22Rv1 (cell line): ENCODE results near the gene ART5.

Experiments
- ZFX ChIP-seq: fragments of 450-650 bp; IDR thresholded peaks from 2 replicates; pipeline ENCODE4 v1.6.1; 2017; ENCODE audit warnings: antibody characterized with exemption, borderline replicate concordance
- TF ChIP-seq, protein P1 (sequence below): fragments of 450-650 bp; IDR thresholded peaks from 2 replicates; pipeline ENCODE4 v1.5.1; 2017; ENCODE audit warnings: mild to moderate bottlenecking

DNA sequence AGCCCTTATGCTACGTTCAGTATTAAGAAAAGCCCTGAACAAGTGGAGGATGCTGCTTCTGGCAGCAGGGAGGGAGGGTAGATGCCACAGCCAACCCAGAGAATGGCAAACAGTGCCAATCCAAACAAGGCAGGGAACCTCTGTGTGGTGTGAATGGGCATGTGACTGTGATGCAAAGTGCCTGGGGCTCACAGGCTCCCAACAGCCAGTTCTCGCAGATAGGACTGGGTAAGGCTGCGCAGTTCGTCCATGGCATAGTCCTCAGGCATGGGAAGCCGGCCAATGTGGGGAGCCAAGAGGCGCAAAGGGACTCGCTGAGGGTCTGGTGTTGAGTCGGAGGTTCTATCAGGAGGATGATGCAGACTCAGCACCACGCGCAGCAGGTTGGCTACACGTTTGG lies 34.2 kb upstream of the ART5 start:
- TF ChIP-seq, protein P1, sequence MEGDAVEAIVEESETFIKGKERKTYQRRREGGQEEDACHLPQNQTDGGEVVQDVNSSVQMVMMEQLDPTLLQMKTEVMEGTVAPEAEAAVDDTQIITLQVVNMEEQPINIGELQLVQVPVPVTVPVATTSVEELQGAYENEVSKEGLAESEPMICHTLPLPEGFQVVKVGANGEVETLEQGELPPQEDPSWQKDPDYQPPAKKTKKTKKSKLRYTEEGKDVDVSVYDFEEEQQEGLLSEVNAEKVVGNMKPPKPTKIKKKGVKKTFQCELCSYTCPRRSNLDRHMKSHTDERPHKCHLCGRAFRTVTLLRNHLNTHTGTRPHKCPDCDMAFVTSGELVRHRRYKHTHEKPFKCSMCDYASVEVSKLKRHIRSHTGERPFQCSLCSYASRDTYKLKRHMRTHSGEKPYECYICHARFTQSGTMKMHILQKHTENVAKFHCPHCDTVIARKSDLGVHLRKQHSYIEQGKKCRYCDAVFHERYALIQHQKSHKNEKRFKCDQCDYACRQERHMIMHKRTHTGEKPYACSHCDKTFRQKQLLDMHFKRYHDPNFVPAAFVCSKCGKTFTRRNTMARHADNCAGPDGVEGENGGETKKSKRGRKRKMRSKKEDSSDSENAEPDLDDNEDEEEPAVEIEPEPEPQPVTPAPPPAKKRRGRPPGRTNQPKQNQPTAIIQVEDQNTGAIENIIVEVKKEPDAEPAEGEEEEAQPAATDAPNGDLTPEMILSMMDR: no peak
- TF ChIP-seq ZFX: no peak
